Skeletal muscle tissue (tissue), 2 donors: ENCODE results near the gene CLIC5. TPM values are rescaled to one million over a fixed set of nuclear protein-coding genes. Genes with fewer than 3 reads are reported as not detected.

Experiments used
- small RNA-seq: library from RNA; depleted of rRNA; stranded (forward); fragments of <200 nt; gene quantifications from one replicate; pipeline ENCODE3, GENCODE V24; 2014
- total RNA-seq: library from RNA; depleted of rRNA; stranded (reverse); fragments of >200 nt; gene quantifications from one replicate; pipeline ENCODE4 v1.2.3, GENCODE V29; 2014

The CLIC5 gene
- total RNA-seq, 1 donor from 2014 or later, result 7.8 TPM

Small RNAs within 50 kb of the gene (small RNA-seq; reads per million reads assigned to genes)
- not detected for gene RNU6-754P

Other genes with a start within 250 kb of the CLIC5 start
- gene ENPP4, start 114.1 kb upstream of the CLIC5 start, total RNA-seq, result 25.1 TPM
- gene ENPP5, start 155.1 kb upstream of the CLIC5 start, total RNA-seq, result 3.7 TPM